SK-N-SH (cell line): Measurements from ENCODE around the gene TCF15. TPM values are rescaled to one million over a fixed set of nuclear protein-coding genes. Genes with fewer than 3 reads are reported as not detected.

Experiments
- CTCF ChIA-PET: fragments of 300-600, 350-600 bp; formaldehyde crosslinking; extraction: SDS; loops from one replicate; lab custom pipeline; 2021; lab: Yijun Ruan, JAX
- POLR2A ChIA-PET: fragments of 350-600 bp; sonication (Branson Sonifier 250); formaldehyde crosslinking; extraction: SDS; loops from one replicate; lab custom pipeline; 2020; ENCODE audit warnings: antibody characterized with exemption, inconsistent platforms; lab: Yijun Ruan, JAX
- DNase-seq: peaks from one replicate; pipeline ENCODE4 v3.0.0; 2012
- H2AFZ ChIP-seq: fragments of 200-600 bp; sonication (generic); 2 replicates; pipeline ENCODE4 v1.8.1; 2016; ENCODE audit warnings: antibody characterized with exemption, mild to moderate bottlenecking, low read depth
- H3F3A ChIP-seq: fragments of 200-600 bp; sonication (generic); replicated peaks from 2 replicates; pipeline ENCODE3; 2016; ENCODE audit warnings: antibody characterized with exemption, mild to moderate bottlenecking; ENCODE audit not compliant: insufficient read depth
- H3K27ac ChIP-seq, 2 experiments: fragments of 200-500 bp in 1 of 2; fragments of 200-600 bp in 1 of 2; sonication (Bioruptor generic) in 1 of 2; sonication (generic), shearing (Covaris generic) in 1 of 2; 2 replicates each; pipeline versions ENCODE4 v1.5.1 to v1.6.1; 2014 to 2016; ENCODE audit warnings: low read depth in 2 of 2, inconsistent platforms in 1 of 2, low read length in 1 of 2, mild to moderate bottlenecking in 1 of 2, mixed read lengths in 1 of 2
- H3K27me3 ChIP-seq: fragments of 200-600 bp; sonication (generic), shearing (Covaris generic); 2 replicates; pipeline ENCODE4 v1.6.1; 2016; ENCODE audit warnings: mixed run types; ENCODE audit not compliant: insufficient read depth
- H3K36me3 ChIP-seq, 2 experiments: fragments of 200-500 bp in 1 of 2; fragments of 200-600 bp in 1 of 2; sonication (Bioruptor generic) in 1 of 2; sonication (generic) in 1 of 2; replicated peaks in 1 of 2; 2 replicates each; pipeline versions ENCODE3 to v1.5.1; 2014 to 2016; ENCODE audit warnings: low read length in 1 of 2, mild to moderate bottlenecking in 1 of 2; ENCODE audit not compliant: insufficient read depth in 2 of 2, control insufficient read depth in 1 of 2
- H3K4me1 ChIP-seq, 2 experiments: fragments of 200-500 bp in 1 of 2; fragments of 200-600 bp in 1 of 2; sonication (Bioruptor generic) in 1 of 2; sonication (generic), shearing (Covaris generic) in 1 of 2; 2 replicates each; pipeline versions ENCODE4 v1.5.1 to v1.6.1; 2014 to 2016; ENCODE audit warnings: low read depth in 1 of 2, low read length in 1 of 2, mixed run types in 1 of 2; ENCODE audit not compliant: insufficient read depth in 2 of 2, control insufficient read depth in 1 of 2
- H3K4me2 ChIP-seq: fragments of 200-600 bp; sonication (generic), shearing (Covaris generic); 2 replicates; pipeline ENCODE4 v1.6.1; 2017; ENCODE audit warnings: mixed run types
- H3K4me3 ChIP-seq, 2 experiments: fragments of 200-500 bp in 1 of 2; fragments of 200-600 bp in 1 of 2; sonication (Bioruptor generic) in 1 of 2; sonication (generic), shearing (Covaris generic) in 1 of 2; 2 replicates each; pipeline versions ENCODE4 v1.5.1 to v1.8.1; 2014 to 2016; ENCODE audit warnings: low read depth in 2 of 2, inconsistent platforms in 1 of 2, low read length in 1 of 2, mild to moderate bottlenecking in 1 of 2, mixed read lengths in 1 of 2, moderate library complexity in 1 of 2
- H3K79me2 ChIP-seq: fragments of 200-600 bp; sonication (generic); 2 replicates; pipeline ENCODE4 v1.8.1; 2017; ENCODE audit warnings: mild to moderate bottlenecking; ENCODE audit not compliant: insufficient read depth
- H3K9ac ChIP-seq: fragments of 200-600 bp; sonication (generic); 2 replicates; pipeline ENCODE4 v1.6.1; 2017; ENCODE audit warnings: mixed run types
- H3K9me2 ChIP-seq: fragments of 200-600 bp; sonication (generic); 2 replicates; pipeline ENCODE4 v1.6.1; 2017; ENCODE audit warnings: mixed run types
- H3K9me3 ChIP-seq: fragments of 200-600 bp; sonication (generic); 2 replicates; pipeline ENCODE4 v1.6.1; 2017; ENCODE audit warnings: mixed run types, mild to moderate bottlenecking, moderate library complexity
- H4K20me1 ChIP-seq: fragments of 200-600 bp; sonication (generic); 2 replicates; pipeline ENCODE4 v1.6.1; 2017; ENCODE audit warnings: mild to moderate bottlenecking, mixed run types; ENCODE audit not compliant: insufficient read depth
- EZH2phosphoT487 ChIP-seq: fragments of 200-600 bp; sonication (generic); IDR thresholded peaks from 2 replicates; pipeline ENCODE4 v1.6.1; 2017; ENCODE audit warnings: low read depth, mixed run types, mild to moderate bottlenecking, antibody characterized with exemption, moderate library complexity, borderline replicate concordance
- FOSL2 ChIP-seq: IDR thresholded peaks from 2 replicates; pipeline ENCODE4 v1.4.0; 2012; ENCODE audit warnings: low read depth, mild to moderate bottlenecking, moderate library complexity, borderline replicate concordance
- GABPA ChIP-seq: IDR thresholded peaks from 2 replicates; pipeline ENCODE4 v1.4.0; 2012; ENCODE audit warnings: low read depth, mild to moderate bottlenecking
- IRF3 ChIP-seq: fragments of 150-350 bp; IDR thresholded peaks from 2 replicates; pipeline ENCODE4 v1.6.1; 2016; ENCODE audit warnings: mild to moderate bottlenecking, low read depth, low read length
- MAX ChIP-seq: IDR thresholded peaks from 2 replicates; pipeline ENCODE4 v1.4.0; 2012; ENCODE audit warnings: low read depth
- MEF2A ChIP-seq: IDR thresholded peaks from 2 replicates; pipeline ENCODE4 v1.4.0; 2012; ENCODE audit warnings: low read depth, borderline replicate concordance
- POLR2AphosphoS5 ChIP-seq: IDR thresholded peaks from 2 replicates; pipeline ENCODE4 v1.6.1; 2012; ENCODE audit warnings: low read depth, low read length
- RCOR1 ChIP-seq: fragments of 150-350 bp; IDR thresholded peaks from 2 replicates; pipeline ENCODE4 v1.6.1; 2017; ENCODE audit warnings: antibody characterized with exemption, low read length
- SMC3 ChIP-seq: IDR thresholded peaks from 2 replicates; pipeline ENCODE4 v1.6.1; 2012; ENCODE audit warnings: low read depth, low read length, improper control_type of control experiment
- TAF1 ChIP-seq: IDR thresholded peaks from 2 replicates; pipeline ENCODE4 v1.6.1; 2012; ENCODE audit warnings: low read depth, mild to moderate bottlenecking, low read length, moderate library complexity, borderline replicate concordance
- TCF12 ChIP-seq: IDR thresholded peaks from 2 replicates; pipeline ENCODE4 v1.4.0; 2012
- TEAD4 ChIP-seq: IDR thresholded peaks from 2 replicates; pipeline ENCODE4 v1.4.0; 2012; ENCODE audit warnings: mild to moderate bottlenecking, borderline replicate concordance; ENCODE audit not compliant: insufficient read depth
- YY1 ChIP-seq: IDR thresholded peaks from 2 replicates; pipeline ENCODE4 v1.4.0; 2012; ENCODE audit warnings: low read depth, mild to moderate bottlenecking
- ZBTB33 ChIP-seq: IDR thresholded peaks from 2 replicates; pipeline ENCODE4 v1.4.0; 2012; ENCODE audit warnings: low read depth, borderline replicate concordance
- WGBS: methylation state at CpG from one replicate; pipeline ENCODE4 v1.1.6; 2017; ENCODE audit warnings: low lambda C conversion rate; 5-methylcytosine and 5-hydroxymethylcytosine counted together
- polyA plus RNA-seq, 3 experiments: library from polyadenylated mRNA; depleted of rRNA; stranded (reverse); fragments of >200 nt; gene quantifications; 2 replicates each; pipeline ENCODE4 v1.2.3, GENCODE V29; 2012
- TF ChIP-seq, protein P1 (sequence below): fragments of 200-600 bp; sonication (generic); IDR thresholded peaks from 2 replicates; pipeline ENCODE4 v1.6.1; 2017; ENCODE audit warnings: antibody characterized with exemption, mild to moderate bottlenecking, moderate library complexity
- TF ChIP-seq, protein P2 (sequence below): IDR thresholded peaks from 2 replicates; pipeline ENCODE4 v1.6.1; 2012; ENCODE audit warnings: mild to moderate bottlenecking, low read depth, low read length, moderate library complexity

Gene TCF15
- polyA plus RNA-seq, 1 of the 3 experiments (the other 2 are of a cell fraction): not detected

- TF ChIP-seq MAX (no peak), FOSL2 (no peak)
- TF ChIP-seq, all 33 proteins: peak for 0
These were observed 641 bp downstream of the TCF15 start (continued) for GRCh38 chr20:609371-609964.

- CTCF ChIA-PET: interaction anchor here (0.7 to 3.9 kb wide), 5 partner anchors 13 to 130 kb away, joined by 4 to 12 read pairs (median 4); no protein-coding TSS in a partner anchor
- no peak overlapping the region for H3K27ac ChIP-seq
- 85% methylated on average over 8 of the region's 8 CpGs for WGBS
- H3K79me2 ChIP-seq: no peaks in the 10 kb centered on the region
- no peak overlapping the region for H3K9ac ChIP-seq
- H3K4me1 ChIP-seq: peaks cover 0 to 11% of the 10 kb centered on the region in 2 experiments; a peak in 1 of 4 replicates
- POLR2A ChIA-PET: no interaction called here
- no peak overlapping the region for H3K4me2 ChIP-seq
- H3F3A ChIP-seq: no peaks in the 10 kb centered on the region
- no peaks in the 10 kb centered on the region for H4K20me1 ChIP-seq
- DNase-seq: no peak
- no peaks in the 10 kb centered on the region for H3K9me3 ChIP-seq
- no peak overlapping the region for H2AFZ ChIP-seq
- no peaks in the 10 kb centered on the region for H3K9me2 ChIP-seq
- H3K36me3 ChIP-seq: no peaks in the 10 kb centered on the region
- no peak overlapping the region for H3K4me3 ChIP-seq
- no peak for TF ChIP-seq ZBTB33
- TF ChIP-seq EZH2phosphoT487: no peak
- no peak for TF ChIP-seq MEF2A
- no peak for TF ChIP-seq GABPA
- H3K27me3 ChIP-seq: peaks cover 39% of the 10 kb centered on the region
These were observed 1.1 kb downstream of the TCF15 start for GRCh38 chr20:608970-609369.

DNA sequence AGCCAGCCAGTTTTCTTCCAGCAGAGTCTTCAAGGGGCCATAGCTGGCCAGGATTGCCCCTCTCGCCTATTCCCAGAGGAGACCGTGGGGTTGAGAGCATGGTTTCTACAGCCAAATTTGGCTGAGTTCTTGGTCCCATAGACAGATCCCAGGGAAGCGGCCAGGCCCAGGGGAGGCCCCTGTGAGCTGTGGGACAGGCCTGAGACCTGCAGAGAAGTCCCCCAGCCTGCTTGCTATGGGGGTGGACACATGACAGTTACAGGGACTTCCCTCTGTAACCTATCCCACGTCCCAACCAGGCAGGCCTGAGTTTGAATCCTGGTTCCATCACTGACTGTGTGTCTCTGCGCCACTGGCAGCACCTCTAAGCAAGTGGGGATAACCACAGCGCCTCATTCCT, 2.6 kb downstream of the TCF15 start:
- H4K20me1 ChIP-seq: no peaks in the 10 kb centered on the region
- no peaks in the 10 kb centered on the region for H3K9me3 ChIP-seq
- H3K36me3 ChIP-seq: no peaks in the 10 kb centered on the region
- no peaks in the 10 kb centered on the region for H3K79me2 ChIP-seq
- WGBS: 67% methylated on average over 5 of the region's 6 CpGs
- CTCF ChIA-PET: interaction anchor here (1.1 to 3.9 kb wide), 3 partner anchors 38 to 132 kb away, joined by 3 to 12 read pairs (median 5); no protein-coding TSS in a partner anchor
- DNase-seq: no peak
- no peaks in the 10 kb centered on the region for H3F3A ChIP-seq
- POLR2A ChIA-PET: interaction anchor here (0.6 kb wide), 1 partner anchor 44 kb away, joined by 3 read pairs; no protein-coding TSS in a partner anchor
- H2AFZ ChIP-seq: no peak overlapping the region
- H3K9ac ChIP-seq: no peak overlapping the region
- no peak overlapping the region for H3K27ac ChIP-seq
- H3K9me2 ChIP-seq: no peaks in the 10 kb centered on the region
- H3K27me3 ChIP-seq: peaks cover 32% of the 10 kb centered on the region
- no peak overlapping the region for H3K4me2 ChIP-seq
- peaks cover 0 to 11% of the 10 kb centered on the region in 2 experiments; a peak in 1 of 4 replicates for H3K4me1 ChIP-seq
- no peak overlapping the region for H3K4me3 ChIP-seq
- TF ChIP-seq, protein P1, sequence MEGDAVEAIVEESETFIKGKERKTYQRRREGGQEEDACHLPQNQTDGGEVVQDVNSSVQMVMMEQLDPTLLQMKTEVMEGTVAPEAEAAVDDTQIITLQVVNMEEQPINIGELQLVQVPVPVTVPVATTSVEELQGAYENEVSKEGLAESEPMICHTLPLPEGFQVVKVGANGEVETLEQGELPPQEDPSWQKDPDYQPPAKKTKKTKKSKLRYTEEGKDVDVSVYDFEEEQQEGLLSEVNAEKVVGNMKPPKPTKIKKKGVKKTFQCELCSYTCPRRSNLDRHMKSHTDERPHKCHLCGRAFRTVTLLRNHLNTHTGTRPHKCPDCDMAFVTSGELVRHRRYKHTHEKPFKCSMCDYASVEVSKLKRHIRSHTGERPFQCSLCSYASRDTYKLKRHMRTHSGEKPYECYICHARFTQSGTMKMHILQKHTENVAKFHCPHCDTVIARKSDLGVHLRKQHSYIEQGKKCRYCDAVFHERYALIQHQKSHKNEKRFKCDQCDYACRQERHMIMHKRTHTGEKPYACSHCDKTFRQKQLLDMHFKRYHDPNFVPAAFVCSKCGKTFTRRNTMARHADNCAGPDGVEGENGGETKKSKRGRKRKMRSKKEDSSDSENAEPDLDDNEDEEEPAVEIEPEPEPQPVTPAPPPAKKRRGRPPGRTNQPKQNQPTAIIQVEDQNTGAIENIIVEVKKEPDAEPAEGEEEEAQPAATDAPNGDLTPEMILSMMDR: no peak
- no peak for TF ChIP-seq RCOR1
- no peak for TF ChIP-seq POLR2AphosphoS5
- TF ChIP-seq TAF1: no peak
- TF ChIP-seq YY1: no peak
- no peak for TF ChIP-seq TEAD4
- no peak for TF ChIP-seq IRF3
- no peak for TF ChIP-seq SMC3
- TF ChIP-seq EZH2phosphoT487: no peak
- TF ChIP-seq, protein P2, sequence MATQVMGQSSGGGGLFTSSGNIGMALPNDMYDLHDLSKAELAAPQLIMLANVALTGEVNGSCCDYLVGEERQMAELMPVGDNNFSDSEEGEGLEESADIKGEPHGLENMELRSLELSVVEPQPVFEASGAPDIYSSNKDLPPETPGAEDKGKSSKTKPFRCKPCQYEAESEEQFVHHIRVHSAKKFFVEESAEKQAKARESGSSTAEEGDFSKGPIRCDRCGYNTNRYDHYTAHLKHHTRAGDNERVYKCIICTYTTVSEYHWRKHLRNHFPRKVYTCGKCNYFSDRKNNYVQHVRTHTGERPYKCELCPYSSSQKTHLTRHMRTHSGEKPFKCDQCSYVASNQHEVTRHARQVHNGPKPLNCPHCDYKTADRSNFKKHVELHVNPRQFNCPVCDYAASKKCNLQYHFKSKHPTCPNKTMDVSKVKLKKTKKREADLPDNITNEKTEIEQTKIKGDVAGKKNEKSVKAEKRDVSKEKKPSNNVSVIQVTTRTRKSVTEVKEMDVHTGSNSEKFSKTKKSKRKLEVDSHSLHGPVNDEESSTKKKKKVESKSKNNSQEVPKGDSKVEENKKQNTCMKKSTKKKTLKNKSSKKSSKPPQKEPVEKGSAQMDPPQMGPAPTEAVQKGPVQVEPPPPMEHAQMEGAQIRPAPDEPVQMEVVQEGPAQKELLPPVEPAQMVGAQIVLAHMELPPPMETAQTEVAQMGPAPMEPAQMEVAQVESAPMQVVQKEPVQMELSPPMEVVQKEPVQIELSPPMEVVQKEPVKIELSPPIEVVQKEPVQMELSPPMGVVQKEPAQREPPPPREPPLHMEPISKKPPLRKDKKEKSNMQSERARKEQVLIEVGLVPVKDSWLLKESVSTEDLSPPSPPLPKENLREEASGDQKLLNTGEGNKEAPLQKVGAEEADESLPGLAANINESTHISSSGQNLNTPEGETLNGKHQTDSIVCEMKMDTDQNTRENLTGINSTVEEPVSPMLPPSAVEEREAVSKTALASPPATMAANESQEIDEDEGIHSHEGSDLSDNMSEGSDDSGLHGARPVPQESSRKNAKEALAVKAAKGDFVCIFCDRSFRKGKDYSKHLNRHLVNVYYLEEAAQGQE: no peak
- TF ChIP-seq TCF12: no peak
